GM10847 (cell line): Measurements from ENCODE around the gene PER3.

Experiments used
- POLR2A ChIP-seq: IDR thresholded peaks from 2 replicates; pipeline ENCODE4 v1.6.1; 2011; ENCODE audit not compliant: insufficient read length; ENCODE audit errors: extremely low read depth

PER3 gene

DNA sequence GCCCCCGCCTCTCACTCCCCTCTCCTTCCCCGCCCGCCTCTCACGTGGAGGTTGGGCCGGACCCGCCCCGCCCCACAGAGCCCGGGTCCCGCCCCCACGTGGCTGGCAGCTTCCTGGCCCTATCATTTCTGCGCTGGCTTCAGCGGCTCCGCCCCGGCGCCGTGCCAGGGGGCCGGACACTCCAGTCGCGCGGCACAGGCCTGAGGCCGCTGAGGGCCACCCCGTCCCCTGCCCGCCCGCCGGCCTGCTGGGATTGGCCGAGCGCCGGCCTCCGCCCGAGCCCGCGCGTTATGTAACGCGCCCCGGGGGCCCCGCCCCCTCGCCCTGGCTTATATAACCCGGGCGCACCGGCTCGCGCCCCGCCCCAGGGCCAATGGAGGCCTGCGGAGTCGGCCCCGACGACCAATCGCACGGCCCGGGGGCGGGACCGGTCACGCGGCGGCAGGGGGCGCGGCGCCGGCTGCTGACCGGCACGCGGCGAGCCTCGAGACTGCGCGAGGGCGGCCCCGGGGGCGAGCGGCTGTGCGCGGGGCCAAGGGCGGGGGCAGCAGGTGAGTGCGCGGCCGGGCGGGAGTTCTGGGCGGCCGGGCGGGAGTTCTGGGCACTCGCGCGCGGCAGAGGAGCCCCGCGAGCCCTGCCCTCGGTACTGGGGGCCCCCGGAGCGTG, at the start of gene PER3:
Gene PER3, plus strand, starts transcription at position 466 of the 666 bp plus-strand sequence. CDS start 587 bp downstream, outside the sequence.
- no peak for TF ChIP-seq POLR2A

DNA sequence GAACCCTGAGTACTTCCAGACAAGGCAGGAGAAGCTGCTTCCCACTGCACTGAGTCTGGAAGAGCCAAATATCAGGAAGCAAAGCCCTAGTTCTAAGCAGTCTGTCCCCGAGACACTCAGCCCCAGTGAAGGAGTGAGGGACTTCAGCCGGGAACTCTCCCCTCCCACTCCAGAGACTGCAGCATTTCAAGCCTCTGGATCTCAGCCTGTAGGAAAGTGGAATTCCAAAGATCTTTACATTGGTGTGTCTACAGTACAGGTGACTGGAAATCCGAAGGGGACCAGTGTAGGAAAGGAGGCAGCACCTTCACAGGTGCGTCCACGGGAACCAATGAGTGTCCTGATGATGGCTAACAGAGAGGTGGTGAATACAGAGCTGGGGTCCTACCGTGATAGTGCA, 46.0 kb upstream of the PER3 start:
- no peak for TF ChIP-seq POLR2A

DNA sequence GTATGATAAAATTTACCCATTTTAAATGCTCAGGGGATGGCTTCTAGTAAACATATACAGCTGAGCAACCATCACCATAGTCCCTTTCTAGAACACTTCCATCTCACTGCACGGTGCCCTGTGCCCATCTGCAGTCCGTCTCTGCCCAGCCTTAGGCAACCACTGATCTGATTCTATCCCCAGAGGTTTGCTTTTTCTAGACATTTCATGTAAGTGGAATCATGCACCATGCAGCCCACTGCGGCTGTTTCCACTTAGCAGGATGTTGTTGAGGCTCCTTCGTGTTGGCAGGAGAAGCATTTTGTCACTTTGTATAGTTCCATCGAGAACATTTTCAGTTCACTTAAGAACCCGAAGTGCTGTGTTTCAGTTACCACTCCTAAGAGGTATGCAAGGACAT, 40.7 kb upstream of the PER3 start:
- no peak for TF ChIP-seq POLR2A

DNA sequence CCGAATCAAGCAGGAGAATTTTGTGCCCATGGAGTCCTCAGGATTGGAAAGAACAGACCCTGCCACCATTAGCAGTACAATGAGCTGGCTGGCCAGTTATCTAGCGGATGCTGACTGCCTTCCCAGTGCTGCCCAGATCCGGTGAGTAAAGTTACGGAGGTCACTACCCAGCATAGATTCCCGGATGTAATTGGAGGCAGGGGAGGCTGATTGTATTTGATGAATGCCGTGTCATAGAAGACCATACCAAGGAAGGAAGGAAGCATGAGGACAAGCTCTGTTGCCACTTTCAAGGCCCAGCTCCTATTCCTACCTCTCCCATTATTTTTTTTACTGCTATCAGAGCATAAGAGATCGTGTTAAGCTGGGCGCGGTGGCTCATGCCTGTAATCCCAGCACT, 39.2 kb upstream of the PER3 start:
- no peak for TF ChIP-seq POLR2A

DNA sequence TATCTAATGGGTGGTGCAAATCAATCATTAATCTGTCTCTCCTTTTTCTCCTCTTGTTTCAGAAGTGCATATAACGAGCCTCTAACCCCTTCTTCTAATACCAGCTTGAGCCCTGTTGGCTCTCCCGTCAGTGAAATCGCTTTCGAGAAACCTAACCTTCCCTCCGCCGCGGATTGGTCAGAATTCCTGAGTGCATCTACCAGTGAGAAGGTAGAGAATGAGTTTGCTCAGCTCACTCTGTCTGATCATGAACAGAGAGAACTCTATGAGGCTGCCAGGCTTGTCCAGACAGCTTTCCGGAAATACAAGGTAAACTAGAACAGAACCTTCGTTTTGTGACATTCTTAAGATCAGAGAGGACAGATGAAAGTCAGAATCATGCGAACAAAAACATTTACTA, 38.3 kb upstream of the PER3 start:
- TF ChIP-seq POLR2A = no peak

DNA sequence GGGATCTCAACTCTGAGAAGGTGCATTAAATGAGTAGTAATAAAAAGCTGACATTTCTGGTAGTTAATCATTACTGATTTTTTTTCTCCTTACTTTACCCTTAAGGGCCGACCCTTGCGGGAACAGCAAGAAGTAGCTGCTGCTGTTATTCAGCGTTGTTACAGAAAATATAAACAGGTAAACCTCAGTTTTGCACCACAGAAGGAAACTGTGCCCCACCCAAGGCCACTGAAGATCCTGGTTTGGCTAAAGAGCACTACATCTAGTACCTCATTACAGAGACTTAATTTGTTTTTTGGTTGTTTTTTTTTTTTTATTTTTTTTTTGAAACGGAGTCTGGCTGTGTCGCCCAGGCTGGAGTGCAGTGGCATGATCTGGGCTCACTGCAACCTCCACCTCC, 36.5 kb upstream of the PER3 start:
- no peak for TF ChIP-seq POLR2A

DNA sequence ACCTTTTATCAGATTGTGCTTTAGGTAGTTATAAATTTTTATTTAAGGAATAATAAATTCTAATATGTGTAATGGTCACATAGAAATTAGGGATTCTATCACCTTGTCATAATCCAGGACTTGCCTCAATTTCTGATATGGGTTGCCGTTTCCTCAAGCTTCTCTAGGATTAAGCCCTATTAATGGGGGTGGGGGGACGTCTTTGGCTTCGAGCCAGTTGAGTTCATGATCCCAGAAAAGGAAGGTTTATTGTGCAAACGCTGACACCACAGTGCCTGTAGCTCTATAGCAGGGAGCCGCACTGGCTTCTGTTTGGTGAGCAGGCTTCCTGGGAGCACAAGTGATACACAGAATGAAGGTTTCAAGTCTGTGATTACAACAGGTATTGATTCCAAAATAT, 35.0 kb upstream of the PER3 start:
- TF ChIP-seq POLR2A = no peak

DNA sequence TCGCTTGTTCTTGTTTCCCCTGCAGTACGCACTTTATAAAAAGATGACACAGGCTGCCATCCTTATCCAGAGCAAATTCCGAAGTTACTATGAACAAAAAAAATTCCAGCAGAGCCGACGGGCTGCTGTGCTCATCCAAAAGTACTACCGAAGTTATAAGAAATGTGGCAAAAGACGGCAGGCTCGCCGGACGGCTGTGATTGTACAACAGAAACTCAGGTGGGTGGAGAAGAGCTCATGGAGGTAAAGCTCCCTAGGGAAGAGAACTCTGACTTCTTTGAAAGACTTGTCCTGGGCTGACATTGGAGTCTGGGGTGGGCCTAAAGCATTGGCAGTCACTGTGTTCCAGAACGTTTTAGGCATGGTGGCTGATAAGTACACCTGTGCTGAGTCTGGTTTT, 32.9 kb upstream of the PER3 start:
- TF ChIP-seq POLR2A = no peak

DNA sequence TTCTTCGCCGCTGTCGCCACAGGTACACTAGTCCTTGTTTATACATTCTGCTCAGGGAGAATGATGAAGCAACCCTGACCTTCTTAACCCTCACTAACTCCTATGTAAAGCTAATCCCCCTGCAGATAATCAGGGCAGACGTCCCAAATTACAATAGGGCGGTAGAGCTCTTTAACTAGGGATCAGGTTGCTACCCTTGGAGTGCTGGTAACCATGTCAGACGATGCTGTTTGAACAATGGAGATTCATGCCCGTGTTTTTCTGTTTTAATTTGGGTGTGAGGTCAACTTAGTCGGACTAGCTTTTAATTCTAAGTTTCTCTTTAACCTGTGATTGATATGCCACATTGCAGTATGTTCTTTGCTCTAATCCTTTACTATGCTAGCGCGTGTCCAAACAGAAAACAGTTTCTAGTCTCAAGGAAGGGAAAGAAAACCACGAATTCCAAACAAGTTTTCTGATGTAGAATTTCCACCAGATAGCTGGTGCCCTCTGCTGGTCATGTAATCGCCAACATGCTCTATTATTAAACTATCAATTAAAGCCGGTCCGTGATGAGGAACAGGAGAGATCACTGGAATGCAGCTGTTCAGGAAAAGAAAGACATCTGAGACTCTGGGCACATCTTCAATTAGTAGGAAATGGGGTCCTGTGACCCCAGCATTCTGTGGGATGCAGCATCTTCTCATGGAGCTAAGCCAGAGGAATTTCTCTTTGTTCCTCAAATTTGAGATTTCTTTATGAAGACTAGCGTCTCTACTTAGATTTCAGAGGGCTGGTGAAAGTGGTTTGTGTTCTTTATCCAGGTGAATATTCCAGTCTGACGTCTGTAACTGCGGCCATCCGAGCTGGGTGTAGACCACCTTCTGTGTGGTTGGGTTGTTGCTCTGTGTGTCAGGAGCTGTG, 31.3 kb upstream of the PER3 start:
- no peak for TF ChIP-seq POLR2A

DNA sequence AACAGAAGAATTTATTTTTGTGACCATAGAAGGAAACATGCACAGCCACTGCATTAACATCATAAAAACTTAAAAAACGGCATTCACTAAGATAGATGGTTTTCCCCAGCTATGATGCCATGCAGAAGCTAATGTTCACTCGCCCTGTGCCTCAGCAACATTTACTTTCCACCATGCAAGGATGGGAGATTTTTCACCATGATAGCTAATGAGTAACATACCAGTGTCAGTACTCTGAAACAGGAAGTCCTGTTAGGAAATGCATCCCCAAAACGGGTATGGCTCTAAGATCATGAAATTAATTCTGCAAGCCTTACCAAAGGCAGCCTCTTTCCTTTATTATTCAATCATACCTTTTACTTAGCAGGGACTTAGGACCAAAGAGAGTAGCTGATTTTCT, 30.4 kb upstream of the PER3 start:
- TF ChIP-seq POLR2A = no peak

DNA sequence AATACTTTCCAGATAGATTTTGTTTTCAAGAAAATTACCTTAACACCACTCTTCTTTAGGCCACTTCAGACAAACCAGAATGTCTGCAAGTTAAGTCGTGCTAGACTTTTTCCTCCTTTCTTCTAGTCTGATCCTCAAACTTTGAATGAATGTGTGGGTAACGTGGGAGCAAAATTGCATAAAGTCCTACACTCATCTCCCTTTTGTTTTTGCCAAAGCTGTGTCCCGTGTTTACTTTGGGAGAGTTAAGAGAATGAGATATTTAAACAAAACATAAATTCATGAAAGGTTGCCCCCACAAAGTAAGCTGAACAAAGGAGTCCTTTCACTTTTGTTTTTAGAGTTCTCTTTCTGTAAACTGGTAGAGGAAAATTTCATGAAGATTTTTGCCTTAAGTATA, 29.9 kb upstream of the PER3 start:
- no peak for TF ChIP-seq POLR2A

DNA sequence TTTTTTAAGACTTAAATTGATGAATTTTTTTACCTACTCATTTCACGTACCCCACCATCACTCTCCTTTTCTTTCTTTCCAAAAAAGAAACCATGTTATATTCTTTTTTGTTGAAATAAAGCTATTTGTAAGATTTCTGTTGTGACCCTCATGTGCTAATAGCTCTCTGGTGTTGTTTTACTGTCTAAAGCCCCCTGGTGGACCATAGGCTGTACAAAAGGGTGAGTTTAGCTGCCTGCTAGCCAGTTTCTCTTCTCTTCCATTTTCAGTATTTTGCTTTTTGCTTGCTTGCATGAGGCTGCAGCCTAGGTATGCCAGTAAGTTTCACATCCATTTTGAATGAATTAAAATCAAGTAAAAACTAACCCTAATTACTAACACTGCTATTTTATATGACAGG, 28.6 kb upstream of the PER3 start:
- TF ChIP-seq POLR2A = no peak

DNA sequence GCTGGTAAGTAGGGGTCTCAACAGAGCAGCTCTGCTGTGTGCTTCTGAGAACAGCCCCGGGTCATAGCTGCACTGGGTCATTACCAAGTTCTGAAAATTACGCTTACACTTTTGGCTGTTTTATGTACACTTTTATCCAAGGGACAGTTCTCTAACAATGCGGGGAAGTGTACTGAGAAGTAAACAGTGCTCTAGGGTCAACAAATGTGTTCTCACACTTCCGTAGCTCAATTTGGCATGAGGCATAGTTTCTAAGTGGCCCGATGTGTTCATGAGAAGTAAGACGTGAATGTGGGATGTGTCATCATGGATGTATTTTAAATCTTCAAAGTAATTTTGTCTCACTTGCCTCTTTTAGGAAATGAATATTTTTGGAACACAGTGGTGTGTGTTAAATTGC, 23.8 kb upstream of the PER3 start:
- no peak for TF ChIP-seq POLR2A

DNA sequence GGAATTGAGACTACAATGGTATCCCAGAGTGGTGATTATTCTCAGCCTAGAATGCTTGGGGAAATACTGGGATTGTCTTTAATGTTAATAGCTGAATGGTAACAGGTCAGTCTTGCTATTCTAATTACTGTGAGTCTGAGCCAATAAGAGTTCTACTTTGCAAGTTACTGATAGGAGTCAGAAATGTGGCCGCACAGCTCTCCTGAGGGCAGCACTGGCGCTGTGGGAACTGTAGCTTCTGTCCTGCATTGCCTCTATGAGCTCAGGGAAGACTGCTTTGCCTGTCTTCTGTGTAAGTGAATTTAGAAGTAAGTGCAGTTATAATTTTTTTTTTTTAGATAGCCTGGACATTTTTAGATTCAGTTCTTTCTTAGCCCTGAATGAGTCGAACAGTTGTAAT, 23.0 kb upstream of the PER3 start:
- TF ChIP-seq POLR2A = no peak

DNA sequence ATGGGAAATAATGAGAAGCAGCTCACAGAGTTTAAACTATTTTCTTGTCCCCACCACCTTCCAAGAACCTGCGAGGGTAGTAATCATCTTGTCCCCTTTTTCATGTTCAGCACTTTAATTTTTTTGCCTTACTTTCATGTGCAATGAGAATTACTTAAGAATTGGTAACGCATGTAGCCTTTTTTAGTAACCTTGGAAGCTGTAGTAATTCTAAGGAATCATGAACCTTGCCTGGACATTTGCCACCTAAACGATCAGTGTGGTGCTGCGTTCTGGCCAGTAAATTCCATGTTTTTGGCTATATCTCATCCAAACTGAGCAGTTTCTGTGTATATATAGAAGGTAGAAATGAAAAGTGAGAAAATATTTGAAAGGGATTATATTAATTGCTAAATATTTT, 16.9 kb upstream of the PER3 start:
- TF ChIP-seq POLR2A = no peak

DNA sequence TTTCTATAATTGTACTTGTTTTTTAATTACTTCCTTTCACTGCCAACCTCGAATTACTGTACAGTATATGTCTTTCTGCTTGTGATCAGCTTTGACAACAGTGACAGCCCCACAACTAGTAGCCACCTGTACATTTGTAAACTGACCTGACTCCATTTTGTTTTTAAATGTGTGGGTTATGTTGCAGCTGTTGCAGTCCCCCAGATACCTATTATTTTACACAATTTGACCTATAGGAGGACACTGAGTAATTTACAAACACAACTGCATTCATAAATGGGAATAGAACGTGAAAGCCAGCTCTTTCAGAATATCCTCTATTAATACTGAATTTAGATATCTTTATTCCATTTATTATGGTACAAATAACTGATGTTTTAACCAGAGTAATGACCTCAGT, 15.5 kb upstream of the PER3 start:
- TF ChIP-seq POLR2A = no peak

DNA sequence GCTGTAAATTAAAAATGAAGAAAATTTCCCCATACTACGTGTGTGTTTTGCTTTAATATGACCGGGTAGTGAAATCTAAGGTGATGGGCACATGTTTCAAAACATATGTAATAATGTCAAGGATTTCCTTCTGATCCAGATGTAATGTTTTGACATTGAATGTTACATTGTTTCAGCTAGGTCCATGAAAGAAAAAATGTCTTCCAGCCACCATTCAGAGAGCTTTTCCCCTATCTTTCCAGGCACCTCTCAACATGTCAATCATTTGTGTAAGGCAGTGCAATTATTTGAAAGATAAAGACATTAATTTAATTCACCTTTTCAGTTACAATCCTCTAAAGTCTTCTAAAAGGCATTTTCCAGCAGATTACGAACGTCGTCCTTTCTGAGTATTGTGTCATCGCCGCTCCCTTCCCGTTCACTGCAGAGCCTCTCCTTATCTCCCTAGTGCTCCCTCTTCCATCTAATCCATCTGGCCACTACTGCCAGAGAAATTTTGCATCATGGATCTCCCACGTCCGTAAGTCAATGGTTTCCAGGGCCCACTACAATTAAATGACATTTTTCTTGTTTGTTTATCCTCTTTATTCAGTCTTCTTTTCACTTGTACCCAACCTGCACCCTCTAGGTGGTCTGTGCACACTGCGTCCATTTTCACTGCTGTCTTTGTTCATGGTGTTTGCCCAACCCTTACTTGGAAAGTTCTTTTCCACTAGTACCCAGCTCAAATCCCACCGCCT, 14.2 kb upstream of the PER3 start:
- no peak for TF ChIP-seq POLR2A

DNA sequence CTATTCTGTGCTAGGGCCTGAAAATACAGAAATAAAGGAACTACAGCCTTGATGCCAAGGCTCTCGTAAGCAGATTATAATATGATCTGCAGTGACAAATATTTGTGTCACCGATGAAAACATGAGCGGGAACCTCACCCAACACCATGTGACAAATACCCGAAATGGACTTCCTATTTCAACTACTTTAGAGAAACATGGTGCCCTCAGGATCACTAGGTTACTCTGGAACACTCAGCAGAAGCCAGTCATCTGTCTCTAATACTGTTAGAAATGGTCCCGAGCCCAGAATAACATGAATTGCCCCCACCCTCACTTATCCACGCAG, 13.5 kb upstream of the PER3 start:
- no peak for TF ChIP-seq POLR2A
